ENCODE results near the gene ENHO.
"Not testable (repeated sequence)": the region's sequence is repeated elsewhere in the genome, so short reads cannot be mapped to it uniquely, and the experiment has no call there.

ENHO gene

GRCh38 chr9:34486572-34486971 is 36.2 kb downstream of the ENHO start:
- Histone ChIP-seq H3K9ac (ENCODE audit: low read depth in 1 of 2, low read length in 2 of 2) (no peak overlapping the region), H3K27me3 (ENCODE audit: control insufficient read depth in 2 of 2, insufficient read depth in 2 of 2, low read length in 2 of 2) (peaks cover 0 to 3% of the 10 kb centered on the region in 2 donors), H3K9me3 (ENCODE audit: control insufficient read depth in 2 of 2, low read length in 2 of 2) (no peaks in the 10 kb centered on the region), H3K27ac (ENCODE audit: low read depth in 2 of 2, low read length in 2 of 2) (no peak overlapping the region), H3K4me3 (ENCODE audit: low read length in 2 of 2) (no peak overlapping the region), H3K36me3 (ENCODE audit: control insufficient read depth in 2 of 2, insufficient read depth in 2 of 2, low read length in 2 of 2) (no peaks in the 10 kb centered on the region), H3K4me1 (ENCODE audit: control insufficient read depth in 2 of 2, insufficient read depth in 2 of 2, low read length in 2 of 2) (no peaks in the 10 kb centered on the region)

GRCh38 chr9:34485822-34486221 is 37.0 kb downstream of the ENHO start:
- Histone ChIP-seq H3K27ac (ENCODE audit: low read depth in 2 of 2, low read length in 2 of 2) (no peak overlapping the region), H3K36me3 (ENCODE audit: control insufficient read depth in 2 of 2, insufficient read depth in 2 of 2, low read length in 2 of 2) (no peaks in the 10 kb centered on the region), H3K4me3 (ENCODE audit: low read length in 2 of 2) (no peak overlapping the region), H3K4me1 (ENCODE audit: control insufficient read depth in 2 of 2, insufficient read depth in 2 of 2, low read length in 2 of 2) (no peaks in the 10 kb centered on the region), H3K27me3 (ENCODE audit: control insufficient read depth in 2 of 2, insufficient read depth in 2 of 2, low read length in 2 of 2) (peaks cover 0 to 3% of the 10 kb centered on the region in 2 donors), H3K9me3 (ENCODE audit: control insufficient read depth in 2 of 2, low read length in 2 of 2) (no peaks in the 10 kb centered on the region), H3K9ac (ENCODE audit: low read depth in 1 of 2, low read length in 2 of 2) (no peak overlapping the region)

GRCh38 chr9:34484678-34485077 is 38.1 kb downstream of the ENHO start:
- Histone ChIP-seq H3K9me3 (ENCODE audit: control insufficient read depth in 2 of 2, low read length in 2 of 2) (no peaks in the 10 kb centered on the region), H3K36me3 (ENCODE audit: control insufficient read depth in 2 of 2, insufficient read depth in 2 of 2, low read length in 2 of 2) (no peaks in the 10 kb centered on the region), H3K4me1 (ENCODE audit: control insufficient read depth in 2 of 2, insufficient read depth in 2 of 2, low read length in 2 of 2) (peaks cover 0 to 4% of the 10 kb centered on the region in 2 donors), H3K27me3 (ENCODE audit: control insufficient read depth in 2 of 2, insufficient read depth in 2 of 2, low read length in 2 of 2) (peaks cover 0 to 3% of the 10 kb centered on the region in 2 donors), H3K27ac (ENCODE audit: low read depth in 2 of 2, low read length in 2 of 2) (no peak overlapping the region), H3K9ac (ENCODE audit: low read depth in 1 of 2, low read length in 2 of 2) (no peak overlapping the region), H3K4me3 (ENCODE audit: low read length in 2 of 2) (no peak overlapping the region)

DNA sequence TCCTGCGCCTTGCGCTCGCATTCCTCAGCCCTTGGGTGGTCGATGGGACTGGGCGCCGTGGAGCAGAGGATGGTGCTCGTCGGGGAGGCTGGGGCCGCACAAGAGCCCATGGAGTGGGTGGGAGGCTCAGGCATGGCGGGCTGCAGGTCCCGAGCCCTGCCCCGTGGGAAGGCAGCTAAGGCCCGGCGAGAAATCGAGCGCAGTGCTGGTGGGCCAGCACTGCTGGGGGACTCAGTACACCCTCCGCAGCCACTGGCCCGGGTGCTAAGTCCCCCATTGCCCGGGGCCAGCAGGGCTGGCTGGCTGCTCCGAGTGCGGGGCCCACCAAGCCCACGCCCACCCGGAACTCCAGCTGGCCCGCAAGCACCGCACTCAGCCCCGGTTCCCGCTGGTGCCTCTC is 40.0 kb downstream of the ENHO start:
- H3K27ac ChIP-seq (ENCODE audit: low read depth in 2 of 2, low read length in 2 of 2); H3K9me3 ChIP-seq (ENCODE audit: control insufficient read depth in 2 of 2, low read length in 2 of 2); H3K27me3 ChIP-seq (ENCODE audit: control insufficient read depth in 2 of 2, insufficient read depth in 2 of 2, low read length in 2 of 2); H3K9ac ChIP-seq (ENCODE audit: low read depth in 1 of 2, low read length in 2 of 2); H3K4me3 ChIP-seq (ENCODE audit: low read length in 2 of 2); H3K36me3 ChIP-seq (ENCODE audit: control insufficient read depth in 2 of 2, insufficient read depth in 2 of 2, low read length in 2 of 2); H3K4me1 ChIP-seq (ENCODE audit: control insufficient read depth in 2 of 2, insufficient read depth in 2 of 2, low read length in 2 of 2): not testable (repeated sequence)

- not testable (repeated sequence) for H3K9me3 ChIP-seq (ENCODE audit: control insufficient read depth in 2 of 2, low read length in 2 of 2); H3K4me3 ChIP-seq (ENCODE audit: low read length in 2 of 2); H3K27ac ChIP-seq (ENCODE audit: low read depth in 2 of 2, low read length in 2 of 2); H3K36me3 ChIP-seq (ENCODE audit: control insufficient read depth in 2 of 2, insufficient read depth in 2 of 2, low read length in 2 of 2); H3K4me1 ChIP-seq (ENCODE audit: control insufficient read depth in 2 of 2, insufficient read depth in 2 of 2, low read length in 2 of 2); H3K9ac ChIP-seq (ENCODE audit: low read depth in 1 of 2, low read length in 2 of 2); H3K27me3 ChIP-seq (ENCODE audit: control insufficient read depth in 2 of 2, insufficient read depth in 2 of 2, low read length in 2 of 2)
Measured at GRCh38 chr9:34481620-34482019, 41.2 kb downstream of the ENHO start.

DNA sequence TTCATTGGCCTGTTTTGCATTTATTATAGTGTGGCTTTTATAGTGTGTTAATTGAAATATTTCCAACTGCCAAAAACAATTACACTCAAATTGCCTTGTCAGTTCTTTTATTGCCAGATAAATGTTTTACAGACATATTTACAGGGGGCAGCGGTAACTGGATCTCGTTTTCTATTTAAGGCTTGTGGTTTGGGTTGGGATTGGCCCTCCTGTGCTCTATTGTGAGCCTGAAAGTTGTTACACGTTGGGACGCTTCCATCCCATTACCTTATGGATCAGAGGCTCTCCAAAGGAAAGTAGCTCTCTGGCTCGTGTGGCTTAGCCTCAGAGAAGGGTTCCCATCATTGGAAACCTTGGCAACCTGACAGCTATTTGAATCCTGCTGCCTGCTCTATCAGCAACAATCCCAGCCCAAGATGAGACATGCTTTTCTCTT is 43.3 kb downstream of the ENHO start:
- Histone ChIP-seq H3K36me3 (ENCODE audit: control insufficient read depth in 2 of 2, insufficient read depth in 2 of 2, low read length in 2 of 2) (no peaks in the 10 kb centered on the region), H3K4me3 (ENCODE audit: low read length in 2 of 2) (no peak overlapping the region), H3K9me3 (ENCODE audit: control insufficient read depth in 2 of 2, low read length in 2 of 2) (no peaks in the 10 kb centered on the region), H3K27me3 (ENCODE audit: control insufficient read depth in 2 of 2, insufficient read depth in 2 of 2, low read length in 2 of 2) (peaks cover 0 to 3% of the 10 kb centered on the region in 2 donors), H3K4me1 (ENCODE audit: control insufficient read depth in 2 of 2, insufficient read depth in 2 of 2, low read length in 2 of 2) (peaks cover 0 to 6% of the 10 kb centered on the region in 2 donors), H3K27ac (ENCODE audit: low read depth in 2 of 2, low read length in 2 of 2) (no peak overlapping the region), H3K9ac (ENCODE audit: low read depth in 1 of 2, low read length in 2 of 2) (no peak overlapping the region)

DNA sequence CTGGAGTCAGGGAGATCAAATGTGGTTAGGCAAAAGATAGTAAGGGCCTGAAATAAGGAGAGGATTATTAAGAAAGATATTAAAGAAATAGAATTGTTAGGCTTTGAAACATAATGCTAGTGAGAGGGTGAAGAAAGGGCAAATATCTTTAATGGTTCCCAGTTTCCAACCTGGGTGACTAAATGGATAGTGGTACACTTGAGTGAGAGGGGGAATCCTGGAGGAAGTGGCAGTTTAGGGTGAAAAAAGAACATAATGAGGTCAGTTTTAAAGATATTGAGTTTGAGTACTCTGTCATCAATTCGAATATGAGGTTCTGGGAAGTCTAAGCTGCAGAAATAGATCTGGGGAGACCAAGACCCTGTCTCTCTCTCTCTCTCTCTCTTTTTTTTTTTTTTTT is 45.2 kb downstream of the ENHO start:
- Histone ChIP-seq H3K27ac (ENCODE audit: low read depth in 2 of 2, low read length in 2 of 2) (no peak overlapping the region), H3K27me3 (ENCODE audit: control insufficient read depth in 2 of 2, insufficient read depth in 2 of 2, low read length in 2 of 2) (peaks cover 0 to 3% of the 10 kb centered on the region in 2 donors), H3K36me3 (ENCODE audit: control insufficient read depth in 2 of 2, insufficient read depth in 2 of 2, low read length in 2 of 2) (no peaks in the 10 kb centered on the region), H3K9me3 (ENCODE audit: control insufficient read depth in 2 of 2, low read length in 2 of 2) (no peaks in the 10 kb centered on the region), H3K4me3 (ENCODE audit: low read length in 2 of 2) (no peak overlapping the region), H3K4me1 (ENCODE audit: control insufficient read depth in 2 of 2, insufficient read depth in 2 of 2, low read length in 2 of 2) (peaks cover 0 to 6% of the 10 kb centered on the region in 2 donors), H3K9ac (ENCODE audit: low read depth in 1 of 2, low read length in 2 of 2) (no peak overlapping the region)

- H3K4me1 ChIP-seq (ENCODE audit: control insufficient read depth in 2 of 2, insufficient read depth in 2 of 2, low read length in 2 of 2) = peaks cover 0 to 6% of the 10 kb centered on the region in 2 donors
- H3K36me3 ChIP-seq (ENCODE audit: control insufficient read depth in 2 of 2, insufficient read depth in 2 of 2, low read length in 2 of 2) = no peaks in the 10 kb centered on the region
- no peak overlapping the region for H3K4me3 ChIP-seq (ENCODE audit: low read length in 2 of 2)
- no peaks in the 10 kb centered on the region for H3K9me3 ChIP-seq (ENCODE audit: control insufficient read depth in 2 of 2, low read length in 2 of 2)
- no peak overlapping the region for H3K27ac ChIP-seq (ENCODE audit: low read depth in 2 of 2, low read length in 2 of 2)
- H3K27me3 ChIP-seq (ENCODE audit: control insufficient read depth in 2 of 2, insufficient read depth in 2 of 2, low read length in 2 of 2) = peaks cover 0 to 3% of the 10 kb centered on the region in 2 donors
- no peak overlapping the region for H3K9ac ChIP-seq (ENCODE audit: low read depth in 1 of 2, low read length in 2 of 2)
Measured at GRCh38 chr9:34475097-34475496, 47.7 kb downstream of the ENHO start.
